Renal pelvis (tissue), 4 donors: Measurements from ENCODE around the gene SLC16A11. TPM values are rescaled to one million over a fixed set of nuclear protein-coding genes. Genes with fewer than 3 reads are reported as not detected.
"Not testable (repeated sequence)": the region's sequence is repeated elsewhere in the genome, so short reads cannot be mapped to it uniquely, and the experiment has no call there.

Experiments used
- DNase-seq: peaks from one replicate; pipeline ENCODE4 v3.0.0-alpha.2; 2013
- polyA plus RNA-seq, 3 donors: library from polyadenylated mRNA; unstranded; fragments of 120-200 nt; gene quantifications; one replicate each; pipeline ENCODE4 v1.2.1, GENCODE V29; 2013; ENCODE audit not compliant: insufficient read length in 3 of 3

SLC16A11 gene
- polyA plus RNA-seq, 3 donors = 0.51 to 0.75 (median 0.67) TPM

GRCh38 chr17:7011415-7011814, 32.5 kb downstream of the SLC16A11 start:
- no peak for DNase-seq

- no peak for DNase-seq
Measured at GRCh38 chr17:7010523-7010922, 33.4 kb downstream of the SLC16A11 start.

GRCh38 chr17:7007143-7007542, 36.7 kb downstream of the SLC16A11 start:
- no peak for DNase-seq

GRCh38 chr17:7005716-7006115, 38.2 kb downstream of the SLC16A11 start:
- no peak for DNase-seq

- no peak for DNase-seq
Measured at GRCh38 chr17:7004398-7005253, 39.3 kb downstream of the SLC16A11 start.

GRCh38 chr17:7003745-7004144, 40.1 kb downstream of the SLC16A11 start:
- DNase-seq = no peak

GRCh38 chr17:7002288-7003047, 41.4 kb downstream of the SLC16A11 start:
- DNase-seq = no peak

GRCh38 chr17:7001318-7001961, 42.5 kb downstream of the SLC16A11 start:
- DNase-seq = no peak

GRCh38 chr17:6998855-6999508, 44.9 kb downstream of the SLC16A11 start:
- no peak for DNase-seq

GRCh38 chr17:6997171-6997570, 46.7 kb downstream of the SLC16A11 start:
- no peak for DNase-seq

- DNase-seq = no peak
Measured at GRCh38 chr17:6996256-6997011, 47.5 kb downstream of the SLC16A11 start.

GRCh38 chr17:6995500-6996255, 48.2 kb downstream of the SLC16A11 start, which contains the start of gene ALOX12:
Gene ALOX12 (plus strand): TSS chr17:6996049. CDS start chr17:6996118, 69 bp downstream.
- no peak for DNase-seq

- no peak for DNase-seq
Measured at GRCh38 chr17:6994666-6995256, 49.1 kb downstream of the SLC16A11 start.

GRCh38 chr17:6994118-6994598, 49.7 kb downstream of the SLC16A11 start:
- no peak for DNase-seq

- not testable (repeated sequence) for DNase-seq
Measured at GRCh38 chr17:6993613-6994056, 50.3 kb downstream of the SLC16A11 start.
